ENCODE data around the gene IGSF10.

GRCh38 chr3:151478335-151478697, 17.5 kb upstream of the IGSF10 start:
- TF ChIP-seq CTCF (conservative IDR thresholded peaks at IDR 0.05) = no peak
- TF ChIP-seq EZH2 (IDR thresholded peaks at IDR 0.05; ENCODE audit: low read depth) = no peak
